ENCODE data around the gene SOWAHD.

DNA sequence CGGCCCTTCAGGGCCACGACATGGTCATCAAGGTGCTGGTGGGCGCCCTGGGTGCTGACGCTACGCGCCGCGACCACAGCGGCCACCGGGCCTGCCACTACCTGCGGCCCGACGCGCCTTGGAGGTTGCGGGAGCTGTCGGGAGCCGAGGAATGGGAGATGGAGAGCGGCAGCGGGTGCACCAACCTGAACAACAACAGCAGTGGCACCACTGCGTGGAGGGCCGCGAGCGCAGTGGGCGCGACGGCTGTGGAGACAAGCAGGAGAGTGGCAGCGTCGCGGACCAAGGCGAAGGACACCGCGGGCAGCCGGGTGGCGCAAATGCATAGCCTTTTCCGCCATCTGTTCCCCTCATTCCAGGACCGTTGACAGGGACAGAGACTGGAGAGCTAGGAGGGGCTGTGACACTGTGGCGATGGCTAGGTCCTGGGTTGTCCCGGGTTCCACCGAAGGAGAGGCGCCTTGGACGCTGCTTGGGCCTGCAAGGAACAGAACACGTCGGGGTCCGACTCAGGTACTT, 919 bp downstream of the SOWAHD start:
- TF ChIP-seq, protein P1, sequence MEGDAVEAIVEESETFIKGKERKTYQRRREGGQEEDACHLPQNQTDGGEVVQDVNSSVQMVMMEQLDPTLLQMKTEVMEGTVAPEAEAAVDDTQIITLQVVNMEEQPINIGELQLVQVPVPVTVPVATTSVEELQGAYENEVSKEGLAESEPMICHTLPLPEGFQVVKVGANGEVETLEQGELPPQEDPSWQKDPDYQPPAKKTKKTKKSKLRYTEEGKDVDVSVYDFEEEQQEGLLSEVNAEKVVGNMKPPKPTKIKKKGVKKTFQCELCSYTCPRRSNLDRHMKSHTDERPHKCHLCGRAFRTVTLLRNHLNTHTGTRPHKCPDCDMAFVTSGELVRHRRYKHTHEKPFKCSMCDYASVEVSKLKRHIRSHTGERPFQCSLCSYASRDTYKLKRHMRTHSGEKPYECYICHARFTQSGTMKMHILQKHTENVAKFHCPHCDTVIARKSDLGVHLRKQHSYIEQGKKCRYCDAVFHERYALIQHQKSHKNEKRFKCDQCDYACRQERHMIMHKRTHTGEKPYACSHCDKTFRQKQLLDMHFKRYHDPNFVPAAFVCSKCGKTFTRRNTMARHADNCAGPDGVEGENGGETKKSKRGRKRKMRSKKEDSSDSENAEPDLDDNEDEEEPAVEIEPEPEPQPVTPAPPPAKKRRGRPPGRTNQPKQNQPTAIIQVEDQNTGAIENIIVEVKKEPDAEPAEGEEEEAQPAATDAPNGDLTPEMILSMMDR (IDR thresholded peaks at IDR 0.05), result no peak
- TF ChIP-seq POLR2A (IDR thresholded peaks at IDR 0.05), result no peak
